ENCODE data around the gene MEOX2.

The MEOX2 gene

DNA sequence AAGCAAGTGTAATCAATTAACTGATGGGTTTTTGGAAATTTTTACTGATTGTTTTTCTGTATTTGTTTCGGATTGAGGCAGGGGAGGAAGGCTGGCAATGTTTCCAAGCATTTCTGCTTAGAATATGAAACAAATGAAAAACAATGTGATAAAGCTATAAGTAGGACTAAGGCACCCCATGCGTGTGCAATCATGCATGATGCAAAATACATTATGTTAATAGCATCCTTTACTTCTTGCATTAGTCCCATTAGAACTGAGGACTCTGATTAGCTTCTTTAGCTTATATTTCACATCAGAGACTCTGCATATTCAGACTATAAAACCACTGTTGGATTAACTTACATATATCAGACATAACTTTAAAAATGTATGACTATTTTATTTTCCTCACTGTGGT is 76.0 kb downstream of the MEOX2 start:
- no peak for DNase-seq (ENCODE audit: low spot score)

DNA sequence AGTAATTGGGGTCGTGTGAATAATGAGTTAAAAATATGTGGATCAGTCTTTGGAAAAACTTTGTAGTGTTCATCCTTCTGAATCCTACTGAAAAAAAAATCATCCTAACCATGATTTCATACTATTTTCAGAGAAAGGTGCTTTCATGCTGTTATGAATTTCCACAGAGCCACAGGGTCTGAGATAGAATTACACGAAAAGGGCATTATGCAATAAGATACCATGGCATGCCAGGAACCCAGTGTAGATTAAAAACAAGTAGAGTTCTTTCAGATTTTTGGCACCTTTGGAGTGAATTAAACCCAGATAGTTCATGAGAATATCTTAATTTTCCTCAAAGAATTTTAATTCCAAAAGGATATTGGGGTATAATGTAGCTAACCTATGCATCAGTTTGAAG is 77.2 kb downstream of the MEOX2 start:
- no peak for DNase-seq (ENCODE audit: low spot score)

DNA sequence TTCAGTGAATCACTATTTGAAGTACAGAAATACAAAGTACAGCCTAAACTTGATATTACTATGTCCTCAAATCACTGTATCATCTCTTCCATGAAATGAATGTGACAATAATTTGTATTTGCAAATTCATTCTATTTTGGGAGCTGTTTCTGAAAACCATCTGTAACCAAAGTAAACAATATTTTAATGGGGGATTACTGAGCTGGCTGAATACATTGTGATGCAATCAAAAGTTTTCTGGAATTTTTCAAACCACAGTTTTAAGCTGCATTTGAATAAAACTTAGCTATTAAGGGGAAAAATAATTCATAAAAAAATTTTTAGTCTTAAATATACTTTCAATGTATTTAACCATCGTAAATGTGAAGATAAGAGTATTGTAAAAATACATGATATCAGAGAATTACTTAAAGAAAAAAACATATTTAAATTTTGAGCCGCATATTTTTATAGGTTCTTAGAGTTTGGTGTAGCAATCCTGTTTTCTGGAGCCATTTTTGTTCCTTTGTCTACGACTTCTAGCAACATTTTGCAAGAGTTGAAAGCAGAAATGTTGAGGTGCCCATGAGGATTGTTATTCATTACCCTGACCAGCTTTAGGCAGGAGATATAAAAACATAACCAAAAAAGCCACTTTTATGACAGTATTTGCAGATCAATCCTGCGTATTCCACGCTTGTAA is 78.8 kb downstream of the MEOX2 start:
- DNase-seq (ENCODE audit: low spot score) = no peak

DNA sequence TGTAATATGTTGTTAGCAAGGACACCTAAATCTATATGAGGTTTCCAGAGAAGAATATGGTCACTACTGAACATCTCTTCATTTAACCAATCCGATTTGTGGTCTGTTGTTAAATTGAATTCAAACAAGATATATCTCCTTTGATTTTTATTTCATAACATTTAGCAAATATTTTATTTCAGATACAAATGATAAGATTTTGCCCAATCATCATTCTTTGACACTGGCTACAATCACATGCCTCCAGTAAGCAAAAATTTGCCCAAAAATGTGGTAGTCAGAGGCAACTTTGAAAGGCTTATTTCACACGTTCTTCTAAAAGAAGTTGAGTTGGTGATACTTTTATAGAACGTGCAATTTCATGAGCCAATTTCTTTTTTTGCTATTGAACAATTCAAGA is 79.9 kb downstream of the MEOX2 start:
- DNase-seq (ENCODE audit: low spot score) = no peak

DNA sequence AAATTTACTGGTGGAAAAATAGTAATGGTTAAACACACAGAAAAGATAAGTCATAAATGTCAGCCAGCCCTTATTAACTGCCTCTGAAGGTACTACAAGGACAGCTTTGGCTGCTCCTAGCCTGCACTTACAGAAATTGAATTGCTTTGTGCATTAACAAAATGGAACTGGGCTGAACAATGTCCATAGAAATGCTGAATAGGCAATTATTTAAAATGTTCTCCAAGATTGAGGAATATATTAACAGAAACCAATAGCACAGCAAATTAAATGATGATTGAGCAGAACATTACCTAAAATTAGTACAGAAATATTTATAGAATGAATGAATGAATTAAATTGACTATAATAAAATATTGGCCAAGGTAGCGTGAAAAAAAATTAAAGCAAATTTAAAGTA is 82.3 kb downstream of the MEOX2 start:
- DNase-seq (ENCODE audit: low spot score) = no peak

DNA sequence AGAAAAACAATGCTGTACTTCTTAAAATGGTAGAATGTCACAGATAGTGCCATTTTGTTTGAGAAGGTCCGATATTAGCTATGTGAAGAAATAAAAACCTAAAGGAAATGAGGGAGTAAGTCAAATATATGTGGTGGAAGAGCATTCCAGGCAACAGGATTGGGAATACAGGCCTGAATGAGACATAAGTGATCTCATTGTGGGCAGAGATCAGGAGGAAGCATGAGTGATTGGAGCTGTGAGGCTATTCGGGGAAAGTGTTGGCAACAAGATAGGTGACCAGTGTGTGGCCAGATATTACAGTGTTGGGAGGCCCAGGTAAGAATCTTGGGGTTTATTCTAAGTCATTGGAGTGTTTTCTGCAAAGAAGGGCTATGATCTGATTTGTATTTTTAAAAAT is 83.4 kb downstream of the MEOX2 start:
- DNase-seq (ENCODE audit: low spot score) = no peak

DNA sequence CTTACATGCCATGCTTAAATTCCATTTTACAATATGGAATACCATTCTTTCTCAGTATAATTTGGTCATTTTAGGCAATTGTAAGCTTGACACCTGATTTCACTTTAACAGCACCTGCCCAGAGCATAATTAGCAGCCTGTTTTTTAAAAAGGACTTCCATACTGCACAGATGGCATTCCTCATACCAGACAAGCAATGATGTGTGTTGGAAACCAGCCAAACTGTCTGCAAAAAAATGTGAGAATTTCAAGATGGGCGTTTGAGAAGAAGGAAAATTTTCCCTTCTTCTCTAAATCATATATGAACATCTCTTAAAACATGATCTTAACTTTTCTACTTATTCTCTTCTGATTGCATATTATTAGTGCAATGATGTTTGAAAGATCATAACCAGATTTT is 84.2 kb downstream of the MEOX2 start:
- no peak for DNase-seq (ENCODE audit: low spot score)

DNA sequence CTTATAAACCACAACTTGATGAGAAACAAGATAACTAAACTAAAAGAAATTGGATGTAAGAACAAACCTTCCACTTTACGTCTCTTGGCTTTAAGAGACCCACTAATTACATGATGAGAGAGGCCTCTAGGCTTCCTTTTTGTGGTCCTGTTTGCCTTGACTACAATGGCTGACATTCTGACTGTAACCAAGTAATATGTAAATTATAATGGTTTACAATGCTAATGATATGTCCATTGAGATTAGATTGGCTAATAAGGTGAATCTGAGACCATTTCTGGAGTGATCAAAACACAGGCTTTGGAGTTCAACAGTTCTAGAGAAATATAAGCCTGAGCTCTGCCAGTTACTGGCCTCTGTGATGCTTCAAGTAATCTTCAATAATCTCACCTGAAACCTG is 85.3 kb downstream of the MEOX2 start:
- no peak for DNase-seq (ENCODE audit: low spot score)

DNA sequence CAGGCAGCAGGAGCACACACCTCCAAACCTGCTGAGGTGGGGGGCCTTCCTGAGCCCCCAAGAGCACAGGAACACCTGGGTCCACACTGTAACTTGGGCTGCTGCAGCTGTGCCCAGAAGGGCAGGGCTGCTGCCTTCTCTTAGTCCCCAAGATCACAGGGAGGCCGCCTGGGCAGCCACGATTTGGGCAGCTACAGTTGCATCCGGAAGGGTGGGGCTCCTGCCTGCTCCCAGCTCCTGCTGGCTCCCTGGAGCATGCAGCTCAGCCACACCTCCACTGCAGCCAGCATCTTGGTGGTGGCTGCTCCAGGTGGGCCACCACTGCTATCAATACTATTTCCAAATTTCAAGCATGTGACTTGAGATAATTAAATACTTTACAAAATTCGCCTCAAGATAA is 86.2 kb downstream of the MEOX2 start:
- no peak for DNase-seq (ENCODE audit: low spot score)

DNA sequence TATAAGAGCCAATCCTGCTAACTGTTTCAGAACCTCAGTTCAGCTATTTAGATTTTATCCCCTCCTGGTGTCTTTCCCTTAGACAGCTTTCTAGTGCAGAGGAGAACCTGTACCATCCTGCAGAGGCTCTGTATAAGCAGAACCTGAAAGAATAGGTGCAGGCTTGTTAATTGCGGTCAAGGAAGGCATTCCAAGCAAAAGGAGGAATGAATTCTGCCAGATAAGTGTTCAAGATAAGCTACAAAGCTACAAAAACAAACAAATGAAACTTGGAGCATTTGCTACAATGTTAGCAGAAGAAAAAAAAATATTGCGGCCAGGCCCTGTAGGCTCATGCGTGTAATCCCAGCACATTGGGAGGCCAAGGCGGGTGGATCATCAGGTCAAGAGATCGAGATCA is 92.0 kb downstream of the MEOX2 start:
- DNase-seq (ENCODE audit: low spot score) = no peak

DNA sequence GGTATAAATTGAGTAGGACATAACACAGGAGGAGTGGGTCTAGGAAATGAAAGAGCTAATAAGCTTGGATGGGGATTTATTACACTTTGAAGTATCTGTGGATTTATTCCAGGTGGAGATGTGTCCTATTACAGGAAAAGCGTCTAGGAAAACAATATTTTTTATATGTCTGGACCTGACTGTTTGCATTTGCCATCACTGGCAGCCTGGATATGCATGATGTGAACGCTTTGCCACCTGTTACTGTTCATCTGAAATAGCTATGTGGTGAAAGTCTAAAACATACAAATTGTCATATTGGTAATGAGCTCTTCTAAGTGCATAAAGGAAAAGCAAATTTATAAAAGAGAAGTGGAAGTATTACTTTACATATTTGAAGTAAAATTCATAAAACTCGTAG is 93.1 kb downstream of the MEOX2 start:
- no peak for DNase-seq (ENCODE audit: low spot score)

DNA sequence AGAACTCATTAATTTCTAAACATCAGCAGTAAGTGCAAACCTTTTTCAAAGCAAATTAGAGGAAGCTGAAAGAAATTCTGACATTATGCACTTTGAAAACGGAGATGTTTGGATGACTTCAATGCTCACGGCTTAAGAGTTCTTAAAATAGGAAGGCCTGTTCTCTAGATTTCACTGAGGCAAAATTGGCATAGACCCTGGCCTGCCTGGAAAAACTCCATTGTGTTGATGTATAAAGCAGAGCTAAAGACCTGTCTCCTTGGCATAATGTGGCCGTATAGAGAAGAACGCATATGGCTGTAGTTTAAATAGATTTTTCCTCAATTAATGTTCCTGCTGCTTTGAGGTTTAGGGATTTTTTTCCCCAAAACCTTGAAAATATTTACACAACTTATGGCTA is 100.2 kb downstream of the MEOX2 start:
- DNase-seq (ENCODE audit: low spot score) = no peak

DNA sequence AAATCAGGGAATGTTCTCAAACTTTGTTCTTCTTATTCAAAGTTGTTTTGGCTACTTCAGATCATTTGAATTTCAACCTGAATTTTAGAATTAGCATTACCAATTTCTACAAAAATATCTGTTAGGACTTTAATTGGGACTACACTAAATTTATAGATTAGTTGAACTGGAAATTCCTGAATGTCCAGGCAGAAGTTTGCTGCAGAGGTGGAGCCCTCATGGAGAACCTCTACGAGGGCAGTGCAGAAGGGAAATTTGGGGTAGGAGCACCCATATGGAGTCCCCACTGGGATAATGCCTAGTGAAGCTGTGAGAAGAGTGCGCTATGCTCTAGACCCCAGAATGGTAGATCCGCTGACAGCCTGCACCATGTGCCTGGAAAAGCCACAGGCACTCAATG is 101.9 kb downstream of the MEOX2 start:
- no peak for DNase-seq (ENCODE audit: low spot score)

DNA sequence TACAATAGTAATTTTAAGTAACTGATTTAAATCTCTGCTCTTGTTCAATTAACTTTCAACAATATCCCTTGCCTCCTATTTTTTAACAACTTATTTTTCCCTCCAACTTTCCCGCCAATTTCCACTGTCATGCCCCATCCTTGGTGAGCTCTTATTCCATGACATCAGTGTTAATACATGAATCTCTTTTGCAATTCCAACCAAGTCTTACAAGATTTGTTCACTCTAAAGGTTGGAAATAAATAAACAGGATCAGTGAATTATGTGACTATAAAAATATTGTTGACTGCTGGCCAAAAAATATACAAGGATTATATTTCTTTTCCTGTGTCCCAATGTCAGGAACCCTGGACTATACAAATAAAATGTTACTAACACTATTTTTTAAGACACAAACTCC is 103.7 kb downstream of the MEOX2 start:
- DNase-seq (ENCODE audit: low spot score) = no peak

DNA sequence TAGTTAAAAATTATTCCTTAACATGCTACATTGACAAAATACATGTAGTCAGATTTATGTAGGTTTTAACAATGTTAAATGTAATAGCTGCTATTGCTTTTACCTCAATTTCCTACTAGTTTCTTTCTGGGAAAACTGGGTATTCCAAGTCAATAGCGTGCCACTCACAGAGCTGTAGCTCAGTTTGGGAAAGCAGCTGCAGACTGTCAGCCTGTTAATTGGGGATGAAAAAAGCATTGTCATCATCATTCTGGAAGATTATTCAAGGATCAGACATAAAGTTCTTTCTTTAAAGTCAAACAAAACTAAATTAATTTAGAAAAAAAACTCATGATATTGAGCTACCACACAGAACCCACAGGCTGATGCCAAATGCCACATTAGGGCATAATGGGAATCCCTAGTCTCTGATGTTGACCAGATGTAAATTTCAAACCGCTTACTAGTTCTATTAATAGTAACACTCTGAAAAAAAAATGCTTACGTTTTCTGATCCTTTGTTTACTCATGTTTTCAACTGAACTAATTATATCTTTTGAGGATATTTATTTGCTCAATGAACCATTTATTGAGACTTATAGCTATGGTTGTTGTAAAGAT is 105.0 kb downstream of the MEOX2 start:
- DNase-seq (ENCODE audit: low spot score) = no peak

DNA sequence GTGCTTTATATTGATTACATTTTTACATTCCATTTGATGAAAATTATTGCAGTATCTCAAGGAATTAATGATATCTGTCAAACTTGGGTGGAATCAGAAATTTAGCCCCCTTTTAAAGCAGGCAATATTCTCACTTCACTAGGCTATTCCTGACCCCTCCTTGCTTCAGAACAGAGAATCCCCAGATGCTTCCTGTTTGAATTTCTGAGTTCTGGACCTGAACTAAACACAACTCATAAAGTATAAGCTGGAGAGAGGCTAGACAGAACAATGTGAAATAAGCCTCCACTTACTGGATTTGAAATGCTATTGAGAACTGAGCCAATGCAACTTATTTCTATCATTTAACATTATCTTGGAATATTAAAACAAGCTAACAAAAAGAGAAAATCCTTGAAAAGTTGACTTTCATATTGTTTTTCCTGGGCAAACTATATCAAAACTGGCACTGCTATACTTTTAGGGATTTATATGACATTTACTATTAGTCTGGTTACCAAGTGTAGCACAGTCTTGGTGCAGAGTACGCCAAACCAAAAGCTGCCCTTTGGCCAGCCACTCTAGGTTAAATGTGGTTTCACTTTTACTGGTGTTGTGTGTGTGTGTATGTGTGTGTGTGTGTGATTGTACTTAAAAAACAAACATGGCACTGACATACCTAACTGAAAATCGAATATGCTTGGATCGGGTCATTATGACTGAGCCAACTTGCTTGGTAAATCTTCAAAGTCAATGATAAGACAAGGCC is 105.7 kb downstream of the MEOX2 start:
- no peak for DNase-seq (ENCODE audit: low spot score)

DNA sequence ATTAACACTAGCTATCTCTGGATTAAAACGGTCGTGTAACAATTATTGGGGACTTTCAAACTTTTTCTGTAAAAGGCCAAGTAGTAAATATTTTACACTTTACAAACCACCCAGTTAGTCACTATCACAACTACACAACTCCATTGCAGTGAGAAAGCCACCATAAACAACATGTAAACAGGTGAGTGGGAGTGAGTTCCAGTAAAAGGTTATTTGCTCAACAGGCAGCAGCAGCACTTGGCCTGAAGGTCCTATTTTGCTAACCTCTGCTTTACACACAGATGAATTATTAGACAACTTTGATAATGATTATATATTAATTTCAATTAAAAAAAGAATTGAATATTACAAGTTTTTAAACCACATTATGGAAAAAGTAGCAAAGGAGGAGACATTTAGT is 108.9 kb downstream of the MEOX2 start:
- no peak for DNase-seq (ENCODE audit: low spot score)

DNA sequence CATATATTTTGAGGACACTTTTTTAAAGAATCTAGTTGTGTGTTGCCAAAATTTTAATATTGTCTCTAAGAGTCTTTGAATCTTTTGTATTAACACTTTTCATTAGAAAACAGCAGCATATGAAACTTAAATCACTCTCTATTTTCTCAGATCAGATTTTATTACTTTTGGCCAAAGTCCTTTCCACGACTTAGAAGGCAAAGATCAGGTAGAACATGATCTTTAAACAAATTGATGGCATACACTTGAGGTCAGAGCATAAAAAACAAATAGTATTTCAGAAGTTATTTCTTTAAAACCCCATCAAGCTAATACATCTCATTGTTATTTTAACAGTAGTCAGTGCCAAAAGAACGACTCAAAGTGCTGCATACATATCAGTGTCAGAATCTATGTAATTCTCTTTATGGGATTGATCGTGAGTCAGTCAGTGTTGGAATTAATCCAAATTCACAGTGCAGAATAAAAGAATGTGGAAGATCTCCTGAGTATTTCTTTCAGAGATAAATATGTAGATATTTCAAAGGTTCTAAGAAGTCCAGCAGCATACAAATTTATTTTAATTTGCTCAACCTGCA is 115.1 kb downstream of the MEOX2 start:
- peak; percentile 29 for DNase-seq (ENCODE audit: low spot score)

DNA sequence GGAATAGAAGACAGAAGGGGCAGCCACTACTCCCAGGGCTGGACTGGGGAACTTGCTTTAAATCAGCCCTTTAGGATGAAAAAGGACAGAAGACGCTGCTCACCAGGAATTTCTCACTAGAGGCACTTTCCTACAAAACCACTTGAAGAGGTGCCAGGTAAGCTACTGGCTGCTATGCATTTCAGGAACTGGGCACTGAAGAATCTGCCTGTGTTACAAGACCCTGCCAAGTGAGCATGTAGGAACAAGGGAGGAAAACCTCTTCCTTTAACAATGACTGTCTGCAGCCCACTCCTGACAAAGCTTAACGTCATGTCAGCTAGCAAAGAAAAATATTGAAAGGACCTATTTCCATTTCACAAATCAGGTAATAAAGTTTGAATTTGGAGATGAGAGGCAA is 118.8 kb downstream of the MEOX2 start:
- DNase-seq (ENCODE audit: low spot score) = no peak

DNA sequence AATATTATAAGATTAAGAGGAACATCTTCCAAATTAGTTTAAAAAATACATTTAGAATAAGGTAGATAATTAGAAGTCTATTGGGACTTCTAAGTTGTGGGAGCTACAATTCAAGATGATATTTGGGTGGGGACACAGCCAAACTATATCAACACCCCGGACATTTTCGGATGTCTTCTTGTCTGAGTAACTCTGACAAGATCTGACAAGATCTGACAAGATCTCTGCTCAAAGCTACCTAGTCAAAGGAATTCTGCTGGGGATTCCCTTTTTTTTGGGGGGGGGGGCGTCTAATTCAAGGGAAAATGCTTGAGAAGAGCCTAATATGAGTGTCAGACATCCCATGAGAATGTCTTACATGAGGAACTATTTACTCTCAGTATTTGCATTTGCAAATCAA is 119.4 kb downstream of the MEOX2 start:
- no peak for DNase-seq (ENCODE audit: low spot score)

DNA sequence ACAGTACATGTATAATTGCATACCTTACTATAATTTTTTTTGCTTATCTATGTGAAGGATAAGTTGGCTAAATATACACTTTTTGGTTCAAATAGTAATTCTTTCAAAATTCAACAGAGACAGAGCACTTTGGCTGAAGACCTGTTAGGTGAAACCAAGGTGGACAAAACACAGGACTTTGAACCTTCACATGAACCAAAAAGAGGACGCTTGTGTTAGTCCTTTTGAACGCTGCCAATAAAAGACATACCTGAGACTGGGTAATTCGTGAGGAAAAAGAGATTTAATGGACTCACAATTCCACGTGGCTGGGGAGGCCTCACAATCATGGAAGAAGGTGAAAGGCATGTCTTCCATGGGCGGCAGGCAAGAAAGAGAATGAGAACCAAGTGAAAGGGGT is 120.0 kb downstream of the MEOX2 start:
- no peak for DNase-seq (ENCODE audit: low spot score)

DNA sequence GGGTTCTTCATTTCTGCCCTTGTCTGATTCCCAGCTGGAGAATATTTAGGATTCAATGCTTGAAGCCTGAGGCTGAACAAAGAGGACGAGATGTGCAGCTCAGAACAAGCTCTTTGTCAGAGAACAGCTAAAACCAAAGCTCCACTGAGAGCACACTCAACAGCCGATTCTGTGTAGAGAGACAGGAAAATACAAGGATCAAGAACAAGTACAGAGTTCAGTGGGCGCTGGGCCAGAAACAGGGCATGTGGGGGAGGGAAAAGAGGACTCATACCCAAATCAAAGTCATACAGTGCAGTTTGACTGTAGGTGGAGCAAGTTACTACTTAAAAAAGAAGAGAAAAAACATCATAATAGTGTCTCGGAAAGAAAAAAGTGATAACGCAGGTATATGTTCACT is 124.6 kb downstream of the MEOX2 start, which contains the start of gene AGMO:
TSS of gene AGMO (minus strand) at position 181 of the 400 bp plus-strand sequence.
- peak; percentile 75 for DNase-seq (ENCODE audit: low spot score)

All from LoVo (cell line).